Gastroesophageal sphincter (tissue), 3 donors: ENCODE data around the gene TBC1D10A.

Experiments
- POLR2AphosphoS5 ChIP-seq: sonication (generic); formaldehyde crosslinking; IDR thresholded peaks from one replicate; pipeline ENCODE4 v1.6.1; 2017; ENCODE audit warnings: antibody characterized with exemption
- TF ChIP-seq, protein P1 (sequence below), 4 experiments: fragments of 200-600 bp in 2 of 4; fragments of 450-650 bp in 2 of 4; sonication (generic) in 1 of 4; IDR thresholded peaks; one replicate each; pipeline ENCODE4 v1.5.1; 2017 to 2019; ENCODE audit warnings: antibody characterized with exemption in 4 of 4, mild to moderate bottlenecking in 2 of 4, moderate library complexity in 2 of 4

DNA sequence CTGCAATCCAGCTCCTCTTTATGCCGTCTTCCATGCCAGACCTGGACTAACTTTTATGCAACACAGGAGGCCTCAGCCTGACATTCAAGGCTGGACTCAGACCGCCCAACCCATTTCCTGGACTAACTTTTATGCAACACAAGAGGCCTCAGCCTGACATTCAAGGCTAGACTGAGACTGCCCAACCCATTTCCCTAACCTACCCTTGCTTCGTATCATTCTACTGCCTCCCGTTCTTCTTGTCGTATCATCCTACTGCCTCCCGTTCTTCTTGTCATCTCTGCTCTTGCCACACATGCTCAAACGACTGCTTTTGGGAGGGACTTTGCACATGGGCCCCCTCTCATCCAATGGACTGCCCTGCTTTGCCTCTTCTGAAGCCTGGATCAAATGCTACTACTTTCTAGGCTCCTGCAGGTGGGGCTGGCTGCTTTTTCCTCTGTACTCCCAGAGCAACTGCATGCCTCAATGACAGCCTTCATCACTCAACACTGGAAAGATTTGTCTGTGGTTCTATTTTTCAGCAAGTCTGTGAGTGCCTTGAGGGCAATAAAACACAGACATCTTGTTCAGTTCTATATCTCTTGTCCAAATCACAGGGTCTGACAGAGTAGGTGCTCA, 7.8 kb downstream of the TBC1D10A start:
- TF ChIP-seq, protein P1, sequence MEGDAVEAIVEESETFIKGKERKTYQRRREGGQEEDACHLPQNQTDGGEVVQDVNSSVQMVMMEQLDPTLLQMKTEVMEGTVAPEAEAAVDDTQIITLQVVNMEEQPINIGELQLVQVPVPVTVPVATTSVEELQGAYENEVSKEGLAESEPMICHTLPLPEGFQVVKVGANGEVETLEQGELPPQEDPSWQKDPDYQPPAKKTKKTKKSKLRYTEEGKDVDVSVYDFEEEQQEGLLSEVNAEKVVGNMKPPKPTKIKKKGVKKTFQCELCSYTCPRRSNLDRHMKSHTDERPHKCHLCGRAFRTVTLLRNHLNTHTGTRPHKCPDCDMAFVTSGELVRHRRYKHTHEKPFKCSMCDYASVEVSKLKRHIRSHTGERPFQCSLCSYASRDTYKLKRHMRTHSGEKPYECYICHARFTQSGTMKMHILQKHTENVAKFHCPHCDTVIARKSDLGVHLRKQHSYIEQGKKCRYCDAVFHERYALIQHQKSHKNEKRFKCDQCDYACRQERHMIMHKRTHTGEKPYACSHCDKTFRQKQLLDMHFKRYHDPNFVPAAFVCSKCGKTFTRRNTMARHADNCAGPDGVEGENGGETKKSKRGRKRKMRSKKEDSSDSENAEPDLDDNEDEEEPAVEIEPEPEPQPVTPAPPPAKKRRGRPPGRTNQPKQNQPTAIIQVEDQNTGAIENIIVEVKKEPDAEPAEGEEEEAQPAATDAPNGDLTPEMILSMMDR (IDR thresholded peaks at IDR 0.05): no peak
- TF ChIP-seq POLR2AphosphoS5: no peak
